Measurements from ENCODE around the gene APOBEC3A. TPM values are rescaled to one million over a fixed set of nuclear protein-coding genes. Genes with fewer than 3 reads are reported as not detected.
A peak's percentile ranks its signal among the peaks of the same experiment; 100 is the strongest.

Gene APOBEC3A
- polyA plus RNA-seq, 1 donor (not counting 4 experiments of a cell fraction or from before 2014, with no cell fraction given): 0.50 TPM

DNA sequence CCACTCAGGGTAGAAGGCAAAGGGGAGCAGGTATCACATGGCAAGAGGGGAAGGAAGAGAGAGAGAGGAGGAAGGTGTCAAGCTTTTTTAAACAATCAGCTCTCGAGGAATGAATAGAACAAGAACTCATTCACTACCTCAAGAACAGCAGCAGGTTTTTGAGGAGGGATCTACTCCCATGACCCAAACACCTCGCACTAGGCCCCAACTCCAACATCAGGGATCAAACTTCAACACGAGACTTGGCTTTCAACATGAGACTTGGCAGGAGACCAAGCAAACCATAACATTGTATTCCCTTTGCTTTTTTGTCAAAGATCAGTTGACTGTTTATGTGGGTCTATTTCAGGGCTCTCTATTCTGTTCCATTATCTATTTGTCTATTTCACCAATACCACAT is 26.9 kb upstream of the APOBEC3A start:
- Histone ChIP-seq H3K9me3 (ENCODE audit: control insufficient read depth, low read depth, low read length) (no peaks in the 10 kb centered on the region), H3K4me2 (ENCODE audit: control insufficient read depth, extremely low read depth, insufficient read depth, low read depth, low read length) (no peak overlapping the region), H3K36me3 (ENCODE audit: control insufficient read depth in 2 of 2, extremely low read depth in 1 of 2, insufficient read depth in 2 of 2, low read length in 2 of 2) (no peaks in the 10 kb centered on the region), H3K27me3 (ENCODE audit: control insufficient read depth, extremely low read depth, insufficient read depth, low read length) (peaks cover 16% of the 10 kb centered on the region), H3K9me1 (ENCODE audit: control insufficient read depth, extremely low read depth, insufficient read depth, low read length) (no peaks in the 10 kb centered on the region), H3K9ac (ENCODE audit: control insufficient read depth, extremely low read depth, insufficient read depth, low read length) (no peak overlapping the region), H3K79me2 (ENCODE audit: control insufficient read depth, insufficient read depth, low read length) (no peaks in the 10 kb centered on the region), H3K4me3 (ENCODE audit: control insufficient read depth in 2 of 3, extremely low read depth in 1 of 3, insufficient read depth in 2 of 3, low read depth in 1 of 3, low read length in 3 of 3) (no peak overlapping the region), H3K4me1 (ENCODE audit: control insufficient read depth, extremely low read depth, insufficient read depth, low read length) (no peaks in the 10 kb centered on the region), H4K20me1 (ENCODE audit: control insufficient read depth, extremely low read depth, insufficient read depth, low read length) (no peaks in the 10 kb centered on the region), H3K27ac (ENCODE audit: control insufficient read depth, insufficient read depth, low read length) (no peak overlapping the region), H2AFZ (ENCODE audit: control insufficient read depth, low read length) (no peak overlapping the region)
- DNase-seq (ENCODE audit: low read depth, low spot score) (no peak), FAIRE-seq (no peak)
- dilution Hi-C loops (cut with MboI; ENCODE audit: extremely low pct_ligation_motif_present, low sequenced_read_pairs): no loop called here
- TF ChIP-seq CTCF (optimal IDR thresholded peaks at IDR 0.05 in 1 of 3, IDR thresholded peaks at IDR 0.05 in 1 of 3, conservative IDR thresholded peaks at IDR 0.05 in 1 of 3; ENCODE audit: extremely low read depth in 1 of 3, insufficient read depth in 2 of 3, low read length in 3 of 3) (no peak), EZH2 (IDR thresholded peaks at IDR 0.05; ENCODE audit: low read length) (no peak)

DNA sequence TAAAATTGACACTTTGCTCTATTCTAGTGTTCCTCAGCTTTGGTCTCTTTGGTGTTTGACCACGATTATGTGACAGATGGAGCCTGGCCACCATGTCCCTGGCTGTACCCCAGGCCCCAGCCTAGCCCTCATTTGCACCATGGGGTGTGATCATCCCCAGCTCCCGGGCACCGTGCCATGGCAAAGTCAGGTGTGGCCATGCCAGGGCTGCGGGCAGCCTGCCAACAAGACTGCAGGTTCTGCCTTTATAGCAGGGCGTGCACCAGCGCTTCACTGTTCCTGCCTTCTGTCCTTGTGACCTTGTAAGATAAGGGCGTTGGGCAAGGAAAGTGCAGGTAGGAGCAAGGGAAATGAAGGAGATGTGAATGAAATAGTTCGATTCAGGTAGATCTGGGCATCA is 22.4 kb upstream of the APOBEC3A start:
- Histone ChIP-seq H3K9me3 (ENCODE audit: control insufficient read depth, low read depth, low read length) (no peaks in the 10 kb centered on the region), H3K4me3 (ENCODE audit: control insufficient read depth in 2 of 3, extremely low read depth in 1 of 3, insufficient read depth in 2 of 3, low read depth in 1 of 3, low read length in 3 of 3) (no peak overlapping the region), H2AFZ (ENCODE audit: control insufficient read depth, low read length) (no peak overlapping the region), H3K36me3 (ENCODE audit: control insufficient read depth in 2 of 2, extremely low read depth in 1 of 2, insufficient read depth in 2 of 2, low read length in 2 of 2) (no peaks in the 10 kb centered on the region), H3K4me2 (ENCODE audit: control insufficient read depth, extremely low read depth, insufficient read depth, low read depth, low read length) (no peak overlapping the region), H3K27me3 (ENCODE audit: control insufficient read depth, extremely low read depth, insufficient read depth, low read length) (peaks cover 10% of the 10 kb centered on the region), H4K20me1 (ENCODE audit: control insufficient read depth, extremely low read depth, insufficient read depth, low read length) (no peaks in the 10 kb centered on the region), H3K27ac (ENCODE audit: control insufficient read depth, insufficient read depth, low read length) (no peak overlapping the region), H3K79me2 (ENCODE audit: control insufficient read depth, insufficient read depth, low read length) (no peaks in the 10 kb centered on the region), H3K4me1 (ENCODE audit: control insufficient read depth, extremely low read depth, insufficient read depth, low read length) (no peaks in the 10 kb centered on the region), H3K9me1 (ENCODE audit: control insufficient read depth, extremely low read depth, insufficient read depth, low read length) (no peaks in the 10 kb centered on the region), H3K9ac (ENCODE audit: control insufficient read depth, extremely low read depth, insufficient read depth, low read length) (no peak overlapping the region)
- dilution Hi-C loops (cut with MboI; ENCODE audit: extremely low pct_ligation_motif_present, low sequenced_read_pairs): no loop called here
- TF ChIP-seq CTCF (optimal IDR thresholded peaks at IDR 0.05 in 1 of 3, IDR thresholded peaks at IDR 0.05 in 1 of 3, conservative IDR thresholded peaks at IDR 0.05 in 1 of 3; ENCODE audit: extremely low read depth in 1 of 3, insufficient read depth in 2 of 3, low read length in 3 of 3): no peak
- no peak for TF ChIP-seq EZH2 (IDR thresholded peaks at IDR 0.05; ENCODE audit: low read length)
- peak; percentile 52 for FAIRE-seq
- DNase-seq (ENCODE audit: low read depth, low spot score): no peak

Data from keratinocyte (primary cell).